Measurements from ENCODE around the gene NPTX1.

The NPTX1 gene

DNA sequence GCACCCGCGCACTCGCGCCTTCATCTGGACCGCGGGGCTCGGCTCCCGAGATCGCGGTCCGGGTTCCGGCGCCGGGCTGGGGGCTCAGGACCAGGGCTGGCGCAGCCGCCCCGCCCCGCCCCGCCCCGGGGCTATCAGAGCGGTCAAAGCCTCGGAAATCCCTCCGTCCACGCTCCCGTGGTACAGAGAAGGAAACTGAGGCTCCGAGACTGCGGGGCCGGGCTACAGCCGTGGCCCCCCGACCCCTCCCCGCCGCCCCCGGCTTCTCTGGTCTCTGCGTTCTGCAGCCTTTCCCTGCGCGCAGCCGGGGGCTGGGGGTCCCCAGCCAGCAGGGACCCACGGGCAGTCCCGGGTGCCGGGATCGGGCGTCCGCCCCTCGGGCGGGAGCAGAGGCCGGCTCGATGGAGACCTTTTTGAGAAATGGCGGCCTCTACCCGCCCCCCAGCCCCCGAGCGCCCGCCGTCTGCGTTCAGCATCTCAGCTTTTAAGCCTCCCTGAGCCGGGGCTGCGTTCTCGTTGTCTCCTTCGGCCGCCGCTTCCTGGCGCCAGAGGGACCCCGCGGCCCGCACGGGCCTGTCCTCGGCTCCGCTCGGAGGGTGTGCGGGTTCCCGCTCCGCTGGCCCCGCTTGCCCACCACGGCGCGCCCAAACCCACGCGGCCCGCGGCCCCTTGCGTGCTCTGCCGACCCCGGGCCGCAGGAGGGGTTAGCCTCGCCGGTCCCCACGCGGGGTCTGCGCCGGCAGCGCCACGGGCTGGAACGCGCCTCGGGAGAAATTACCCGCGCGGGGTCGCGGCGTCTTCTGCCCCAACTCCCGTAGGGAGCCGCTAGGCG is 1.5 kb upstream of the NPTX1 start:
- peak; percentile 76 for DNase-seq (ENCODE audit: low spot score)
- TF ChIP-seq, protein P1, sequence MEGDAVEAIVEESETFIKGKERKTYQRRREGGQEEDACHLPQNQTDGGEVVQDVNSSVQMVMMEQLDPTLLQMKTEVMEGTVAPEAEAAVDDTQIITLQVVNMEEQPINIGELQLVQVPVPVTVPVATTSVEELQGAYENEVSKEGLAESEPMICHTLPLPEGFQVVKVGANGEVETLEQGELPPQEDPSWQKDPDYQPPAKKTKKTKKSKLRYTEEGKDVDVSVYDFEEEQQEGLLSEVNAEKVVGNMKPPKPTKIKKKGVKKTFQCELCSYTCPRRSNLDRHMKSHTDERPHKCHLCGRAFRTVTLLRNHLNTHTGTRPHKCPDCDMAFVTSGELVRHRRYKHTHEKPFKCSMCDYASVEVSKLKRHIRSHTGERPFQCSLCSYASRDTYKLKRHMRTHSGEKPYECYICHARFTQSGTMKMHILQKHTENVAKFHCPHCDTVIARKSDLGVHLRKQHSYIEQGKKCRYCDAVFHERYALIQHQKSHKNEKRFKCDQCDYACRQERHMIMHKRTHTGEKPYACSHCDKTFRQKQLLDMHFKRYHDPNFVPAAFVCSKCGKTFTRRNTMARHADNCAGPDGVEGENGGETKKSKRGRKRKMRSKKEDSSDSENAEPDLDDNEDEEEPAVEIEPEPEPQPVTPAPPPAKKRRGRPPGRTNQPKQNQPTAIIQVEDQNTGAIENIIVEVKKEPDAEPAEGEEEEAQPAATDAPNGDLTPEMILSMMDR (IDR thresholded peaks at IDR 0.05; ENCODE audit: extremely low read depth, missing control alignments): no peak

DNA sequence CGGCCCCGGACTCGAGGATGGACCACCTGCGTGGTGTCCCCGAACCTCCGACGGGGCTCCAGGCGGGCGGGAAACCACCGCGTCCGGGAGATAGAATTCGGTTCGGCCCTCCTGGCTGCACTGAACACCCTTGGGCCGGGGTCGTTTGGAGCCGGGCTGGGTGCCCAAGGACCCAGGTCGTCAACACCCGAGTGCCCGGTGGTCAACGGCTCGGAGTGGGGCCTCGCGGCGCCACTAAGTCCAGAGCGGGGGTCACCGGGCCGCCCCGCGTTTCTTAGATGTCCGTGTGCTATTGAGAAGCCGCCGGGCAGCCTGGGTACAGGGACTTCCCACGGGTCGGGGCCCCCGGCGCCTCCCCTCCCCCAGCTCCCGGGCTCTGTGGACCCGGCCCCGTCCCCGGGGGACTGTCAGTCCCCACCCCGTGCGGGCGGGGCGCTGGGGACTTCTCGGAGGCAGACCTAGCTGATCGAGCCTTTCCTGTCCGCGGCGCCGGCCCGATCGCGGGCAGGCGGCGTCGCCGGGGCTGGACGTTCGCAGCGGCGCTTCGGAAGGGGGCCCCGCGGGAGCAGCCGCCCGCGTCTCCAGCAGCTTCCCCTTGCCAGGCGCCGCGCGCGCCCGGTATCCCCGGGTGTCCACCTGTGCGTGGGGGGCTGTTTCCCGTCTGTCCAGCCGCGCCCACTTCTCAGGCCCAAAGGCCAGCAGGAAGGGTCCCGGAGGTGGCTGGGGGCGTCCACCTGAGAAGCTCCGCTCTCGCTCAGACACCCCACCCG is 655 bp upstream of the NPTX1 start:
- DNase-seq (ENCODE audit: low spot score): peak; percentile 67
- TF ChIP-seq, protein P1 (IDR thresholded peaks at IDR 0.05; ENCODE audit: extremely low read depth, missing control alignments): no peak

DNA sequence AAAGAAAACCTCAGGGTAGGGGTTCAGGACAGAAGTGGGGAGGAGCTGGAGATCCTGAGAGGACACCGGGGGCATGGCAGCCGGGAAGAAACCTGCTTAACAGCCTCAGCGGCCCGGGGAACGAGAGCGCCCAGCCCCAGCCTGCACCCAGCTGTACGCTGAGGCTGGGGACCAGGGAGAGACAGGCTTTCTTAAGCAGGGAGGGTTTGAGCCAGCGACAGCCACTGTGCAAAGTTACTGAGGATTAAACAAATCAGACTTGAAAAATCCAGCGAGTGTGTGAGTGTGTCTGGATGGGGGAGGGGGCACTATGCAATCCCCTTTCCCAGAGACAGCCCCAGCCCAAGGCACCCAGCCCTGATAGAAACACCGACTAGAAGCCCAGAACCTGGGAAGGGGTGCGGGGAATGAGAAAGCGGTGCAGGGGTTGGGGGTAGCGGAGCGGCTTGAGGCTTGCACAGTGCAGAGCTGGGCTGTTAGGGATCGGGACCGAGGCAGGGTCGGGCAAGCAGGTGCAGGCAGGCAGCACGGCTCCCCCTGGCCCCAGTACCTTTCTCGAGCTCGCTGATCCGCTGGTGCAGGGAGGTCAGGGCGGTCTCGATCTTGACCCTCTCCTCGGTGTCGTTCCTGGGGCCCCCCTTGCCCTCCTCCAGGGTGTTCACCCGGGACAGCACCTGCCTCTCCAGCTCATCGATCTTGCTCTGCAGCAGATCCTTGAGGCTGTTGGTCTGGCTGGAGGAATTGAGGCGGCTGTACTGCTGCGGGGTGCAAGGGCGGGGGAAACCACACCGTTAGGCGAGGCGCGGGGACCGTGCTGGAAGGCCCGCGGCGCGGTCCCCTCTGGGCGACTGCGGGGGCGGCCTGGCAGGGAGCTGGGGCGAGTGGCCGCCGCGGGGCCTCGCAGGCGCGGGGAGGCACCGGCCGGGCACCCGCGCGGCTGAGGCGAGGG is 1.2 kb downstream of the NPTX1 start:
- DNase-seq (ENCODE audit: low spot score): peak; percentile 55
- TF ChIP-seq, protein P1 (IDR thresholded peaks at IDR 0.05; ENCODE audit: extremely low read depth, missing control alignments): no peak

GRCh38 chr17:80474231-80474960 is 2.0 kb downstream of the NPTX1 start:
- DNase-seq (ENCODE audit: low spot score): no peak
- TF ChIP-seq, protein P1 (IDR thresholded peaks at IDR 0.05; ENCODE audit: extremely low read depth, missing control alignments): no peak

- TF ChIP-seq, protein P1 (IDR thresholded peaks at IDR 0.05; ENCODE audit: extremely low read depth, missing control alignments): no peak
- no peak for DNase-seq (ENCODE audit: low spot score)
These were observed 2.7 kb downstream of the NPTX1 start for GRCh38 chr17:80473701-80474100.

GRCh38 chr17:80472996-80473395 is 3.4 kb downstream of the NPTX1 start:
- TF ChIP-seq, protein P1 (IDR thresholded peaks at IDR 0.05; ENCODE audit: extremely low read depth, missing control alignments): no peak
- DNase-seq (ENCODE audit: low spot score): no peak

Measured in GM20000 (cell line).